Transverse colon (tissue), 4 donors: Measurements from ENCODE around the gene CARHSP1. TPM values are rescaled to one million over a fixed set of nuclear protein-coding genes. Genes with fewer than 3 reads are reported as not detected.

Source experiments
- DNase-seq: peaks from one replicate; pipeline ENCODE4 v3.0.0-alpha.2; 2019
- H3K27ac ChIP-seq, 4 donors: fragments of 200-600 bp; sonication (generic); 2 replicates each; pipeline ENCODE4 v1.5.1; 2016 to 2018; ENCODE audit warnings: inconsistent platforms in 4 of 4
- H3K27me3 ChIP-seq: fragments of 200-600 bp; sonication (generic); 2 replicates; pipeline ENCODE4 v1.5.1; 2017; ENCODE audit warnings: inconsistent platforms
- H3K36me3 ChIP-seq, 4 donors: fragments of 200-600 bp; sonication (generic); 2 replicates each; pipeline ENCODE4 v1.5.1; 2017 to 2019; ENCODE audit warnings: inconsistent platforms in 4 of 4
- H3K4me1 ChIP-seq, 4 donors: fragments of 200-600 bp; sonication (generic); 2 replicates each; pipeline ENCODE4 v1.5.1; 2017 to 2020; ENCODE audit warnings: inconsistent platforms in 4 of 4
- H3K4me3 ChIP-seq, 4 donors: fragments of 200-600 bp; sonication (generic); 1 replicate in 1 of 4; 2 replicates in 3 of 4; pipeline versions ENCODE4 v1.5.1 to v1.6.1; 2017 to 2019; ENCODE audit warnings: inconsistent platforms in 4 of 4
- H3K9me3 ChIP-seq, 2 donors: fragments of 200-600 bp; sonication (generic); 2 replicates each; pipeline ENCODE4 v1.5.1; 2017 to 2019; ENCODE audit warnings: inconsistent platforms in 2 of 2
- CTCF ChIP-seq, 5 experiments: fragments of 200-600 bp in 3 of 5; fragments of 450-650 bp in 2 of 5; sonication (generic) in 3 of 5; IDR thresholded peaks; 1 replicate in 2 of 5; 2 replicates in 3 of 5; pipeline ENCODE4 v1.5.1; 2016 to 2017; ENCODE audit warnings: antibody characterized with exemption in 5 of 5, inconsistent platforms in 3 of 5, mild to moderate bottlenecking in 2 of 5, moderate library complexity in 1 of 5
- EP300 ChIP-seq: sonication (generic); formaldehyde crosslinking; IDR thresholded peaks from one replicate; pipeline ENCODE4 v1.6.1; 2017; ENCODE audit warnings: antibody characterized with exemption, low read depth
- POLR2A ChIP-seq: fragments of 450-650 bp; IDR thresholded peaks from one replicate; pipeline ENCODE4 v1.6.1; 2016; ENCODE audit warnings: antibody characterized with exemption, mild to moderate bottlenecking, moderate library complexity
- POLR2AphosphoS5 ChIP-seq, 3 donors: sonication (generic); formaldehyde crosslinking; IDR thresholded peaks; one replicate each; pipeline ENCODE4 v1.6.1; 2016; ENCODE audit warnings: antibody characterized with exemption in 3 of 3
- WGBS, 2 donors: methylation state at CpG; one replicate each; pipeline ENCODE4 v1.1.5; 2018; ENCODE audit warnings: low coverage in 1 of 2; 5-methylcytosine and 5-hydroxymethylcytosine counted together
- in situ Hi-C, 4 donors: fragments of 200-750 bp; cut with MboI; loops; one replicate each; pipeline versions ENCODE4 v1.15.0 to v1.15.1; 2017; ENCODE audit warnings: low sequenced_read_pairs in 3 of 4, low pct_ligation_motif_present in 1 of 4, low pct_unique_long_range_greater_than_20kb in 1 of 4
- intact Hi-C: fragments of 100-400 bp; cut with DNase I; formaldehyde crosslinking; loops from one replicate; pipeline ENCODE4 v1.15.1; 2023; ENCODE audit warnings: low total_unique reads
- total RNA-seq, 4 donors: library from RNA; depleted of rRNA; stranded (reverse); fragments of >200 nt; gene quantifications; one replicate each; pipeline ENCODE4 v1.1.0, GENCODE V29; 2016

Gene CARHSP1
- total RNA-seq, 4 donors from 2014 or later = 11.6 to 61.7 (median 39.6) TPM

GRCh38 chr16:8854298-8854948 is 14.4 kb downstream of the CARHSP1 start:
- no peaks in the 10 kb centered on the region for H3K27me3 ChIP-seq
- no peaks in the 10 kb centered on the region for H3K9me3 ChIP-seq
- H3K4me1 ChIP-seq = peaks cover 0 to 3% (median 0%) of the 10 kb centered on the region in 4 donors
- in situ Hi-C loops = no loop called here
- no peak overlapping the region for H3K4me3 ChIP-seq
- 93 to 100% methylated on average over 3 to 9 of the region's 9 CpGs for WGBS, 2 donors
- H3K27ac ChIP-seq = no peak overlapping the region
- peak; percentile 4 for DNase-seq
- H3K36me3 ChIP-seq = peaks cover 0 to 16% (median 1%) of the 10 kb centered on the region in 4 donors
- intact Hi-C loops = no loop called here
- TF ChIP-seq CTCF (IDR thresholded peaks at IDR 0.05) (no peak), POLR2A (no peak), EP300 (no peak), POLR2AphosphoS5 (IDR thresholded peaks at IDR 0.05) (no peak)

GRCh38 chr16:8853611-8854010 is 15.2 kb downstream of the CARHSP1 start:
- H3K4me1 ChIP-seq = peaks cover 0 to 3% (median 0%) of the 10 kb centered on the region in 4 donors
- no peaks in the 10 kb centered on the region for H3K9me3 ChIP-seq
- no peaks in the 10 kb centered on the region for H3K27me3 ChIP-seq
- in situ Hi-C loops = no loop called here
- H3K4me3 ChIP-seq = no peak overlapping the region
- TF ChIP-seq POLR2A = no peak
- no peak for TF ChIP-seq CTCF (IDR thresholded peaks at IDR 0.05)
- no peak for TF ChIP-seq EP300
- TF ChIP-seq POLR2AphosphoS5 (IDR thresholded peaks at IDR 0.05) = no peak
- intact Hi-C loops = no loop called here
- no peak overlapping the region for H3K27ac ChIP-seq
- no peak for DNase-seq
- WGBS, 2 donors = 87% methylated on average over 7 of the region's 7 CpGs; no CpG with 5 or more reads in 1 of the 2 donors
- H3K36me3 ChIP-seq = peaks cover 0 to 16% (median 5%) of the 10 kb centered on the region in 4 donors

GRCh38 chr16:8853150-8853549 is 15.7 kb downstream of the CARHSP1 start:
- peaks cover 0 to 18% (median 6%) of the 10 kb centered on the region in 4 donors for H3K36me3 ChIP-seq
- in situ Hi-C loops = no loop called here
- no peak overlapping the region for H3K27ac ChIP-seq

GRCh38 chr16:8852534-8852933 is 16.3 kb downstream of the CARHSP1 start:
- Histone ChIP-seq H3K36me3 (peaks cover 0 to 22% (median 8%) of the 10 kb centered on the region in 4 donors), H3K27ac (no peak overlapping the region), H3K27me3 (no peaks in the 10 kb centered on the region), H3K4me3 (no peak overlapping the region), H3K4me1 (peaks cover 0 to 3% (median 0%) of the 10 kb centered on the region in 4 donors), H3K9me3 (no peaks in the 10 kb centered on the region)
- 71 to 78% methylated on average over 8 of the region's 8 CpGs for WGBS, 2 donors
- in situ Hi-C loops = no loop called here
- intact Hi-C loops = no loop called here
- TF ChIP-seq EP300 (no peak), POLR2AphosphoS5 (IDR thresholded peaks at IDR 0.05) (no peak), POLR2A (no peak), CTCF (IDR thresholded peaks at IDR 0.05) (no peak)
- no peak for DNase-seq

More at GRCh38 chr16:8853150-8853549, 15.7 kb downstream of the CARHSP1 start:
- Histone ChIP-seq H3K9me3 (no peaks in the 10 kb centered on the region), H3K4me1 (peaks cover 0 to 3% (median 0%) of the 10 kb centered on the region in 4 donors), H3K4me3 (no peak overlapping the region), H3K27me3 (no peaks in the 10 kb centered on the region)
- intact Hi-C loops = no loop called here
- TF ChIP-seq POLR2A (no peak), EP300 (no peak), POLR2AphosphoS5 (IDR thresholded peaks at IDR 0.05) (no peak), CTCF (IDR thresholded peaks at IDR 0.05) (no peak)
- DNase-seq = no peak
- 88% methylated on average over 7 of the region's 7 CpGs; no CpG with 5 or more reads in 1 of the 2 donors for WGBS, 2 donors
